ENCODE data around the gene ISG20.
A peak's percentile ranks its signal among the peaks of the same experiment; 100 is the strongest.
"Not testable (repeated sequence)": the region's sequence is repeated elsewhere in the genome, so short reads cannot be mapped to it uniquely, and the experiment has no call there.

The ISG20 gene

GRCh38 chr15:88617790-88618189, 21.0 kb upstream of the ISG20 start:
- no peak for DNase-seq

DNA sequence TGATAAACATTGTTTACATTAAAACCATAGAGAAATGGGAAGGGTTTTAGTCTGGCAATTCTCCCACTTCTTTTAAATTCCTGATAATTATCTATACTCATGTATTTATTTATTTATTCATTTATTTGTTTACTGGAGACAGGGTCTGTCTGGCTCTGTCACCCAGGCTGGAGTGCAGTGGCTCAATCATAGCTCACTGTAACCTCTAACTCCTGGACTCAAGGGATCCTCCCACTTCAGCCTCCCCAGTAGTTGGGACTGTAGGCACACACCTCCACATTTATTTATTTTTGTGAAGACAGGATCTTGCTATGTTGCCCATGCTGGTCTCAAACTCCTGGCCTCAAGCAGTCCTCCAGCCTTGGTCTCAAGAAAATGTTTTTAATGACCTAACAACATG, 20.1 kb upstream of the ISG20 start:
- DNase-seq: no peak

GRCh38 chr15:88619796-88620195, 19.0 kb upstream of the ISG20 start:
- no peak for DNase-seq

- DNase-seq: peak; percentile 50 to 97 (median 90)
These were observed 17.6 kb upstream of the ISG20 start, which contains the start of gene AEN for GRCh38 chr15:88620995-88621772. Gene AEN, plus strand, starts transcription at chr15:88621340. Its CDS starts 4,870 bp downstream, at chr15:88626210.

DNA sequence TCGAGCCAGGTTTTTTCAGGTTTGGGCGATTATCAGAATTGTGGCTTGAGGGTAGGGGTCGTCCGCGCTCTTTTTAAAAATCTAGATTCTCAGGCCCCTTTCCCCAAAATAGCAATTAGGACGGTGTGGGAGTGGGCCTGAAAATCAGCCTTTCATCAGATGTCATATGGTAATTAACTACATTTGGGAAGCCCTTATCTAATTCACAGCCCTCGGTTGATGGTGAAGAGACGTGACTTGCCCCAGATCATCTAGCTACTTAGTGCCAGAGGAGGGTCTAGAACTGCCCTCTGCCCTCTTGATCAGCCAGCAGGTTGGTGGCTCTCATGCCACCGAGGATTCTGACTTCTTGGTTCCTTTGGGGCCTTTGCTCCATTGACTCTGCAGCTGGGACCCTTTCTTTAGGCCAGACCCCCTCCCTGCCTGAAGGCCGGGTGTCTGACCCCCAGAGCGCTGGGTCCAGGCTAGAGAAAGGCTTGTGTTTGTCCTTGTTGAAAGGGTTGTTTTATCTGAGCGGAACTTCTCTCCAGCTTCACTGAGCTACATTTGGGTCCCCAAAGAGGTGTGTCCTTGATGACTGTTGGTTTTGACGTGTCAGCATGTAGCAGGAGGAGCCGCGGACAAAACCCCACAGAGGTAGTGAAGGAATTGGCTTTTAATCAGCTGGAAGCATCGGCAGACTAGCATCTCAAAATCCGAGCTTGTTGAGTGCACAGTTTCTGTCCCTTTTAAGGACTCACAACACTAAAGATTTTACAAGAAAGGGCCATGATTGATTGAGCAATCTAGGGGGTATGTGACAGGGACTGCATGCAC, 16.8 kb upstream of the ISG20 start:
- DNase-seq: no peak

DNA sequence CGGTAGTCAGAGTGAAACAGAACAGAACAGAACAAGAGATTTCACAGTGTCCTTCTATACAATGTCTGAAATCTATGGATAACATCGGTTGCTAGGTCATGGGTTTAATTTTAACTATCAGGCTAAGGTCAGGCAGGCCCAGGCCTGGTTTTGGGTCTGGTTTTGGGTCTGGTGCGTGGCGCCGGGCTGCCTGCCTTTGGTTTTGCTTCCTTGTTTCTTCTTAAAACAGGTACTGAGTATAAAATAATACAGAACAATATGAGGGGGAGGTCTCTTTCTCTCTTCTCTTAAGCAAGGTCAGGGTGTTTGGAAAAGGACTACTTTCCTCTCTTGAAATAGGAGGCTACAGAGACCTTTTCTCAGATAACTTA, 16.2 kb upstream of the ISG20 start:
- DNase-seq: no peak

- no peak for DNase-seq
These were observed 15.8 kb upstream of the ISG20 start for GRCh38 chr15:88623061-88623460.

GRCh38 chr15:88623632-88624031, 15.2 kb upstream of the ISG20 start:
- no peak for DNase-seq

DNA sequence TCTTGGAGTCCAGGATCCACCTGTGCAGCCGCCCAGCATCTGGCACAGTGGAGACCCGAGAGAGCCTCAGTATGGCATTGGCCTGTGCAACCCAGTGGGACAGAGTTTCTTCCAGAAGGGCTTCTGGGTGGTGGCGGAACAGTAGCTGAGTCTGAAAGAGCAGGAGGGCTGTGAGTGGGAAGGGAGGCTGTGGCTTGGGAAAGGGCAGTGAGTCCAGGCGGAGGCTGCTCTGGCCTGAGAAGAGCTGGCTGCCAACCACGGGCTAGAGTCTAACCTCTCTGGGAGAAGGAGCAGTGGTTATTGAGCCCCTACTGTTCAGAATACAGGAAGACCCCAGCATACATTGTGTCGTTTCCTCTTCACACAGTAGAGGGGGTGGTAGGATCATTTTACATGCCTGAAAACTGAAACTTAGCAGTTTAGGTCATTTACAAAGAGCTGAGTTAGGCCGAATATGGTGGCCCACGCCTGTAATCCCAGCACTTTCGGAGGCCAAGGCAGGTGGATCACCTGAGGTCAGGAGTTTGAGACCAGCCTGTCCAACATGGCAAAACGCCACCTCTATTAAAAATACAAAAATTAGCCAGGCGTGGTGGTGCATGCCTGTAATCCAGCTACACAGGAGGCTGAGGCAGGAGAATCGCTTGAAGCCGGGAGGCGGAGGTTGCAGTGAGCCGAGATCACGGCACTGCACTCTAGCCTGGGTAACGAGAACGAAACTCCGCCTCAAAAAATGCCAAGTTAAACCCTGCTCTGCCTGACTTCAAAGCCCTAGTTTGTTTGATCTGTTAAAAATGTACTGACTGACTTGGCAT, 14.5 kb upstream of the ISG20 start:
- DNase-seq: peak in 3 of 56 donors; percentile 9 to 46 (median 13)

DNA sequence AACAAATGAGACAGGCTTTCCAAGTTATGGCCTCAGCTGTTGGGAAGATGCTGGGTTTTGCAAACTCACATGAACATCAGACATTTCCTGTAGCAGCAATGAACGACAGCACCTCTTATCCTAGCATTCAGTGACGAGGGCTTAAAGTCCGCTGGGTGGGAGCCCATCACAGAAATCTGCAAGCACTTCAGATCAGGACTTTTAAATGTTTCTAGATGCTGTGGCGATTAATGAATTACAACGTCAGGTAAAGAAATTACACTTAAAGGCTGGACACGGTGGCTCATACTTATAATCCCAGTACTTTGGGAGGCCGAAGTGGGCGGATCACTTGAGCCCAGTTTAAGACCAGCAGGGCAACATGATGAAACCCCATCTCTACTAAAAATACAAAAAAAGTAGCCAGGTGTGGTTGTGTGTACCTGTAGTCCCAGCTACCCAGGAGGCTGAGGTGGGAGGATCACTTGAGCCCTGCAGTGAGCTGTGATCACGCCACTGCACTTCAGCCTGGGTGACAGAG, 13.8 kb upstream of the ISG20 start:
- DNase-seq: no peak

- no peak for DNase-seq
These were observed 12.7 kb upstream of the ISG20 start for GRCh38 chr15:88625943-88626741.

DNA sequence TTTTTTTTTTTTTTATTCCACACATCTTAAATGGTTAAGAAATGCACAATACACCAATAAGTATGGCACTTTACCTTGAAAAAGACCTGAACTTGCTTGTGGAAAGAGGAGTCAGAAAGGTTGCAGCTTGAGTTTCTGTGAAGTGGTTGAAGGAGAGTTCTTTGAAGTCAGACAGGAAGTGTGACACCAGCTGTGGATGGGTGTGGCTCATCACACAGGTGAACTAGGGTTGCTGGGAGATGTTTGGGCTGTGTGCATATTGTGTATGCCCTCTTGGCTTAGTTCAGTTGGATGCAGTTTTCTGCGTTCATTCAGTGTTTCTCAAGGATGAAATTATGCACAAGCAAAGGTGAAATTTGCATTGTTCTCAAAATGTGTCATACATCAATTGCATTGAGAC, 11.4 kb upstream of the ISG20 start:
- DNase-seq: no peak

- DNase-seq: no peak
These were observed 10.7 kb upstream of the ISG20 start for GRCh38 chr15:88628018-88628654.

DNA sequence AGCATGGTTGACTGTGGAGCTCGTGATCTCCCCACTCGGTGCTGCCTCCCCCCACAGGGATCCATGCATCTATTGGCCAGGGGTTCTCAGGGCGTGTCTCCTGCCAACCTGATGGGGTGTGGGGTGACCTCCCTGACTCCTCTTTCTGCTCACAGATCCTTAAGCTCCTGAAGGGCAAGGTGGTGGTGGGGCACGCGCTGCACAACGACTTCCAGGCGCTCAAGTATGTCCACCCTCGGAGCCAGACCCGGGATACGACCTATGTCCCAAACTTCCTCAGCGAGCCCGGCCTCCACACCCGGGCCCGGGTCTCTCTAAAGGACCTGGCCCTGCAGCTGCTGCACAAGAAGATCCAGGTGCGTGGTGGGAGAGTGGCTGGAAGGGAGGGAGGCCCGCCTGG, 9.7 kb upstream of the ISG20 start:
- no peak for DNase-seq

GRCh38 chr15:88630141-88630721, 8.6 kb upstream of the ISG20 start:
- DNase-seq: no peak

DNA sequence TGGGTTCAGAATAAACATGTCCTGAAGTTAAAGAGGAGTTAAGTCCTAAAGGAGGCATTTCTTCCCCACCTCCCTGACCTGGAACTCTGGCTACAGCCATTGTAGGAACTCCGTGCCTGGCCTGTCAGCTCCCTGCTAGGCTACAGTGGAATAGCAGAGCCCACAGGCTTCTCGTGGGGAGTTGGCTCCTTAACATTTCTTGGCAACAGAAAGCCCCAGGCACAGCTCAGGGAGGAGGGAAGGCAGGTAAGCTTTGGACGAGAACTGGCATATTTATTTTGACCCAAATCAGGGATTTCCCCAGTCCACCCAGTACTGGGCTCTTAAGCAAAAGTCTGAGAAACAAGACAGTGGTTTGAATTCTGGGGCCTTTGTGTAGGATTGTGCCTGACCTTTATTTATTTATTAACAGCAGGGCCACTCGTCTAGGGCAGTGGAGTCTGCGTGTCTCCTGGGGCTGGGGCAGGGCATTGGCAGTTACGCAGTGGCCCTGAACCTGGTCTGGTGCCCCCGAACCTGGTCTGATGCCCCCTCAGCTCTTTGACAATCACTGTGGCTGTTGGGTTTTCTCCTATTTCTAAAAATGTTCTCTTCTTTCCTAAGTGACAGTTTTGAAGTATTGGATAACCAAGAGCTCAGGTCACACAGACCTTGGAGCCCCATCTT, 7.9 kb upstream of the ISG20 start:
- DNase-seq: no peak

- DNase-seq: no peak
These were observed 7.3 kb upstream of the ISG20 start for GRCh38 chr15:88631464-88632028.

DNA sequence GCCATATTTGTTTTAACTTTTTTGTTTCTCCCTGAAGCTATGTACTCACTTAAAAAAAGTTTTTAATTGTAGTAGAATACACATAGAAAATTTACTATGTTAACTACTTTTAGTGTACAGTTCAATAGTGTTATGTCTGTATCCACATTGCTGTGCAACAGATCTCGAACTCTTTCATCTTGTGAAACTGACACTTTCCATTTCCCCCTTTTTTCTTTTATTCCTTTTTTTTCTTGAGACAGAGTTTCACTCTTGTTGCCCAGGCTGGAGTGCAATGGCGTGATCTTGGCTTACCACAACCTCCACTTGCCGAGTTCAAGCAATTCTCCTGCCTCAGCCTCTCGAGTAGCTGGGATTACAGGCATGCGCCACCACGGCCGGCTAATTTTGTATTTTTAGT, 6.0 kb upstream of the ISG20 start:
- not testable (repeated sequence) for DNase-seq

GRCh38 chr15:88634449-88634848, 4.4 kb upstream of the ISG20 start:
- DNase-seq: no peak
